NAMALWA (cell line): Measurements from ENCODE around the gene PAQR7.
A peak's percentile ranks its signal among the peaks of the same experiment; 100 is the strongest.

Source experiments
- DNase-seq: peaks from one replicate; pipeline ENCODE4 v3.0.0-alpha.2; 2015; ENCODE audit warnings: low spot score

The PAQR7 gene, protein sequence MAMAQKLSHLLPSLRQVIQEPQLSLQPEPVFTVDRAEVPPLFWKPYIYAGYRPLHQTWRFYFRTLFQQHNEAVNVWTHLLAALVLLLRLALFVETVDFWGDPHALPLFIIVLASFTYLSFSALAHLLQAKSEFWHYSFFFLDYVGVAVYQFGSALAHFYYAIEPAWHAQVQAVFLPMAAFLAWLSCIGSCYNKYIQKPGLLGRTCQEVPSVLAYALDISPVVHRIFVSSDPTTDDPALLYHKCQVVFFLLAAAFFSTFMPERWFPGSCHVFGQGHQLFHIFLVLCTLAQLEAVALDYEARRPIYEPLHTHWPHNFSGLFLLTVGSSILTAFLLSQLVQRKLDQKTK

DNA sequence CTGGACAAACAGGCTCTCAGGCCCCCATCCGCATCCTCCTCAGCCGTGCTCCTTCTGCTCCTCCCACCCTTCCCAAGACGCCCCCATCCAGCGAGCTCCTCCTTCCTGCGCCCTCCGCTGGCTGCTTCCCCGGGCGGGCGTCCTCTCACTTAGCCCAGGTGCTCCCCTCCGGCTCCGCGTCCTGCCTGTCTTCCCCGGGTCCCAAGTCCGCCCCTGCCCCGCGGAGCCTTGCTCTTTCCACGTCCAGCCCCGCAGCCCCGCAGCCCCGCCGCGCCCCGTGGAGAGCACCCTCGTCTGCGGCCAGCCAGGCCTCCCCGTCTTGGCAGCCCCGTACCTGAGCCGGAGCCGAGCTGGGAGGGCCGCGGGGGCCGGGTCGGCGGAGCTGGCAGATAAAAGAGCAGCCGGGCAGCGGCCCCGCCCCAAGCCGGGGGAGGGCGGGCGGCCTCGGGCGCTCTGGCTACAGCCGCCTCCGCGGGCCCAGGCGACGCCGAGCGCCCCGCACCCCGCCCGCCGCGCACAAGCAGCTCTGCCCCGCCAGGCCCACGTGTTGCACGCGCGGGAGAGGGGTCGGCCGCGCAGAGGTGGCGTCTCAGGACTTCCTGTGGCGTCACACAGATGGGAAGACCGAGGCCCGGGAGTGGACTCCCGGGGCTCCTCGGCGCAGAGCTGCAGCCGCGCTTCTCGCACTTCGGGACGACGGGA is at the start of gene PAQR7:
Gene PAQR7, minus strand, starts transcription at position 555 of the 702 bp plus-strand sequence. CDS start 11,869 bp downstream, outside the sequence.
- DNase-seq = no peak

DNA sequence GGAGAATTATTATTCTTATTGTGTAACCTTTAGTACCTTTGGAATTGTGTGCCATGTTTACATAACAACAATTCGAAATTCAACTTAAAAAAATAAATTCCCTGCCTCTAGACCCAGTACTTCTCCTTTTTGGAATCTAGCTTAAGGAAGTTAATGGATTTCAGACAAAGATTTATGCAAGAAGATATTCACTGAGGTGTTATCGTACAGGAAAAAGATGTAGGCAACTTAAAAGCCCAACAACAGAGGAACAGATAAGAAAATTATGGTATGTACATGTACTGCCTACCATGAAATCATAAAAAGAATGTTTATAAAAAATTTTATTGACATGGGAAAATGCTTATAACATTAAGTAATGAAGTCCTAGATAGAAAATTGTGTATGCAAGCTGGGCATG is 48.9 kb upstream of the PAQR7 start:
- DNase-seq = no peak

DNA sequence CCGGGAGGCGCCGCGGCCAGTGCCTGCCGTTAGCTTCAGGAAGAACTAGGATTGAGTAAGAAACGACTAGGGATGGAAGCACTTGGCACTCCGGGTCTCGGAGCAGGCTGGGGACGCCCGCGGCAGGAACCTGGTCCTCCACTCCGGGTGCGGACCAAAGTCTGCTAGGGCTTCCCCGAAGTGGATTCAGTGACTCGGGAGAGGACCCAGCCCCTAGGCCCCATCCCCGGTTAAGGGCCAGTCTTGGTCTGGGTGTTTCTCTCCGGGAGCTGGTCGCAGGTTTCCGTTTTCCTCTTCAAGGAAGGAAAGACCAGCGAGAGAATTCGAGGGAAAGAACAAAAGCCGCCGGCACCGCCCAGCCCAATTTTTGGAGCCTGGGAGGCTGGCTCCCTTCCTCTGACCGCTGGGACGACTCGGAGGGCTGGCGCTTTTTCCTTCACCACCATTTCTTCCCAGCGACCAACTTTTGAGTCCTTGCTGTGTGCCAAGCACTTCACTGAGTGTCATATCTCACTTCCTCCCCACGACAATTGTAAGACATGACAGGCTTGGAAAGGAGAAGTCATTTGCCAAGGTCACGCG is 47.6 kb upstream of the PAQR7 start:
- DNase-seq = no peak

DNA sequence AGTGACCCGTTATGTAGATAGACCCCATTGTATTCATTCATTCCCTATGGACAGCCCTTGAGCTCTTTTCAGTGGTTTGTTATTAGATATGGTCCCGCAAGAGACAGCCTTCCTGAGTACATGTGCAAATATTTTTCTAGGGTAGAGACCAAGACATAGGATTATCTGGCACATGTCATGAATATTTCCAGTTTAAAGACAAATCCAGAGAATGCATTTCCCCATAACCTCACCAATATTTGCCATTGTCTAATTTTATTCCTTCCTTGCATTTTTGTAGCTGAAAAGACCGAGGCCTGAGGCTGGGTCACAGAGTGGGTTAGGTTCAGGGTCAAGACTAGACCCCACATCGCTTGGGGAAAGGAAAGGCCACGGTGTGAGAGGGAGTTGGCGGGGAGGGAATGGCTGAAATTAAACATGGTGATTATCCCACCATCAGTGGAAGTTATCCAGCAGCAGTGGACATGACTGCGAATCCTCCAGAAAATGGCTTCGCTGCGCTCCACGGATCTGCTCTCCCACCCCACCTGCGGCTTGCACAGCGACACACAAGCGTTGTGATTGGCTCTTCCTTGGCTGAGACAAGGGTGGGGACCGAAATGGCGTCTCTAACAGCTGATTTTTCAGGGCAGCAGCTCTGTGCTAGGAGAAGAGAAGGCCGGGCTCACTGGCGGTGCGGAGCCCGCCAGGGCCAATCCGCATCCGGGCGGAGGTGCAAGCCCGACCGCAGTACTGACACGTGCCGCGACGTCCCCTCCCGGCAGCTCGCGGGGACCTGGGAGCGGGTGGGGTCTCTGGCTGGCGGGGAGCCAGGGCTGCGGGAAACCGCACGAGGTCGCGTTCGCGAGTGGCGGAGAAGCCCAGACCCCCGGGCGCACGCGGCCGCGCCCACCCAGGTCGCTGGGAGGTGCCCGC is 46.8 kb upstream of the PAQR7 start:
- no peak for DNase-seq

DNA sequence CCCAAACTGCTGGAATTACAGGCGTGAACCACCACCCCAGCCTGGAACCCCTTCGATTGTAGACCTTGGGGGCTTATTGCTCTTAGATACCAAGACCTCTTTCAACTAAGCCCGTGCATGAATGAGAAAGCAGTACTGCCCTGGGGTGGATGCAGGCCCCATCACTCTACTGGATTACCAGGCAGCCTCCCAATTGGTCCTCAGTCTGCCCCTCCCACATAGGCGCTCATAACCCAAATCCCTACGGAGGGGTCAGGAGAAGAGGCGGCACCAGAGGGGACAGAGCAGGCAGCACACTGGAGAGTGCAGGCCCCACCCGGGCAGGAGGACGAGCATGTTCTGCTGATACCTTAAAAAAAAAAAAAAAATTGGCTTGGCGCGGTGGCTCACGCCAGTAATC is 43.1 kb upstream of the PAQR7 start:
- DNase-seq = no peak

DNA sequence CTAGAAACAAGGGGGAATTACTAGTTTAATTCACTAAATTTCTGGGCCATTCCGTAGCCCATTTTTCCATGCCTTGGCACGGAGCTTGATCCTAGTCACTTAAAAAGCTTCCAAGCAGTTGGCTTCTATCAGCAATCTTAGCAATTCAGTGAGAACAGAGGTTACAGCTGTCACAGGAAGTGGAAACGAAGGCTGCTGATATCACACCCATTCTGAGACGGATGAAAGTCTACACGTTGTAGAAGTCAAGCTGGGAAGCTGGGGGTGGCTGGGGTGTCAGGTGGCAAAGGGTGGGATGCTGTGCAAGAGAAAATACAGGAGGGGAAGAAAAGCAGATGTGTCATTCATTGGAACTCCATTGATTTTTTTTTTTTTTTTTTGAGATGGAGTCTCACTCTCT is 42.5 kb upstream of the PAQR7 start:
- DNase-seq = no peak

DNA sequence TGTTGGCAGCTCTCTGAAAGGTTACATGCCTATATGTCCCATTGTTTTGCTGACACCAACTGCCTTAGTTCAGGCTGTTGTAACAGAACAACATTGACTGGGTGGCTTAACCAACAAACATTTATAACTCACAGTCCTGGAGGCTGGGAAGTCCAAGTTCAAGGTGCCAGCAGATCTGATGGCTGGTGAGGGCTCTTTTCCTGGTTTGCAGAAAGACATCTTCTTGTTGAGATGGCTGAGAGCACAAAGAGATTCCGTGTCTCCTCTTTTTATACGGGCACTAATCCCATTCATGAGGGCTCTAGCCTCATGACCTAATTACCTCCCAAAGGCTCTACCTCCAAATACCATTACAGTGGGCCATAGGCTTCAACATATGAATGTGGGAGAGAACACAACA is 41.0 kb upstream of the PAQR7 start:
- DNase-seq = no peak

DNA sequence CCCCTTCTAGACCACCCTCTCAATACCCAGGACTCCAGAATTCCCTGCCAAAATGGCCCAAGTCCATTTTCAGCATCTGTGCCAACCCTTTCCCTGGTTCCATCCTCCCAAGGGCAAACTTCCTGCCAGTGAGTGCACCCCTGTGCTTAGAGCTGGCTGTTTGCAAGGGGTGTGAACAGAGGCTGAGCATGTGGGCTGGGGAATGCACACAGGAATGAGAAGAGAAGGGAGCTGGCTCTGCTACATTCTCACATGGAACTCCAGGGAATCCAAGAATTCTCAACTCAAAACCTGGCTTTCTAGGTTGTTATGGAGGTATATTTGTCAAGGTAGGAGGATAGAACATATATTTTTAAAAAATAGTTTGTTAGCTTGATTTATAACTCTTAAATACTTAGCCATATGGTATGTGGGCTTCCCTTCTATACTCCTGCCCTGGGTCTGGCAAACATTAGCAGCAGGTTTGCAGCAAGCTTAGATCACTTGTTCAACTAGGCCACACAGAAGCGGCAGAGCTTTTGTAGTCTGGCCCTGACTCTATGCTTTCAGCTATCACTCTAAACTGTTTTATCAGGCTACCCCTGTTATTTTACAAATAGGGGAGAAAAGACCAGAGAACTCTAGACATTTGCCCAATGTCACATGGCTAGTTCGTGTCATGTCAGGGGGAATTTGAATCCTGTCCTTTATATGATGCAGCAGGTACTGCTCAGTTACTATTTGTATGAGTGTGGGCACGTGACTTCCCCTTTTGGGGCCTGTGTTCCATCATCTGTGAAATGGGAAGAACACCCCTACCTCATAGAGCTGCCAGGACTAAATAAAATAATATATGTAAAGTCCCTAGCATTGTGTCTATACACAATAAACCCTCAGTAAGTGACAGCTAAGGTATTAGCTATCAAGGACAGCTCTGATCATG is 38.8 kb upstream of the PAQR7 start:
- DNase-seq = peak; percentile 31

DNA sequence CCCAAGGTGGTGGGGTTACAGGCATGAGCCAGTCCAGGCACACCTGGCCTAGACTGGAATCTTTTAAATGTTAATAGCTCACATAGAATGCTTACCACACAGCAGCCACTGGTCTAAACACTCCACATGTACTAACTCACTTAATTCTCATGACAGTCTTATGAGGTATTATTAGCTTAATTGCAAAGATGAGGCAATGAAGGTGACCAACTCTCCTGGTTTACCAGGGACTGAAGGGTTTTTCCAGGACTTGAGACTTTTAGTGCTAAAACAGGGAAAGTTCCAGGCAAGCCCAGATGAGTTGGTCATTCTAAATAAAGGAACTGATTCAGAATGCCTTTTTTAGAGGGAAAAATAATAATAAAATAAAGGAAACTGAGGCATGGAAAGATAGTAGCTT is 37.7 kb upstream of the PAQR7 start:
- DNase-seq = no peak

DNA sequence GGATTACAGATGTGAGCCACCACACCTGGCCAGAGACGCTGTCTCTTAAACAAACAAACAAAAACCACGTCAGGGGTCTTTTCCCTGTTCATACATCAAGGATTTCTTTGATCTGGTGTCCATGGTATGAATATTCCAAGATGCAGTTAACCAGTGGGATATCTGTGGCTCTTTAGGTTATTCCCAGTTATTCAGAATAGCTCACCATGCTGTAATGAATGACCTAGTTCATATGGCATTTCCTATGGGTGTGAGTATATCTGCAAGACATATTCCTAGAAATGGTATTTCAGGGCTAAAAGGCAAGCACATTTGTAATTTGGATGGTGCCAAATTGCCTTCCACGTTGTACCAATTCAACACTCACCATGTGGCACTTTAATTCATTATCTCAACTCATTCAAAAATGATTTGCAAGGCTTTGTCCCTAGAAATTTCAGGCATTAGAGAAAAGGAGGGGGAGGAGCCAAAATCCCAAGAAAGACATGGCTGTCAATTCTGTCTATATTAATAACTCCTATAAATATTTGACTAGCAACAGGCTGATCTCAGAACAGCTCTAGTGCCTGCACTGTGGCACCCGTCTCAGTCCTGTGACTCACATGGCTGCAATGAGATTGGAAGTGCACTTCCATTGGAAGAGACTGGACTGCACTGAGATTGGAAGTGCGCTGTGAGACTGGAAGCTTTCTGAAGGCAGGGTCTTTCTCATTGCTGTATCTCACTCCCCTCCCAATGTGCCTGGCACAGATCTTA is 36.7 kb upstream of the PAQR7 start:
- DNase-seq = no peak

DNA sequence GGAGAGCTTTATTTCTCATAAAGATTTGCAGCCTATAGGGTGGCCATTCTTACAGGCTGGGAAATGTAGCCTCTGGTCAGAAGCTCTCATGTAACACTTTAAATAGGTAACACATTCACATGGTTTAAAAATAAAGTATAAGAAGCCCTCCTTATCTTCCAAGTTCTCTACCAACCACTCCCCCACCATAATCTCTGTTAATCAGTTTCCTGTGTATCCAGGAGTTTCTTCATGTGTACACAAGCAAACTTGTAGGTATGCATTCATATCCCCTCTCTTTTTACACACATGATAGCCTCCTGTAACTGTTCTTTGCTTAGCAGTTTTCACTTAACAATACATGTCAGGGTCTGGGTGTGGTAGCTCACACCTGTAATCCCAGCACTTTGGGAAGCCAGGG is 35.7 kb upstream of the PAQR7 start:
- DNase-seq = no peak

DNA sequence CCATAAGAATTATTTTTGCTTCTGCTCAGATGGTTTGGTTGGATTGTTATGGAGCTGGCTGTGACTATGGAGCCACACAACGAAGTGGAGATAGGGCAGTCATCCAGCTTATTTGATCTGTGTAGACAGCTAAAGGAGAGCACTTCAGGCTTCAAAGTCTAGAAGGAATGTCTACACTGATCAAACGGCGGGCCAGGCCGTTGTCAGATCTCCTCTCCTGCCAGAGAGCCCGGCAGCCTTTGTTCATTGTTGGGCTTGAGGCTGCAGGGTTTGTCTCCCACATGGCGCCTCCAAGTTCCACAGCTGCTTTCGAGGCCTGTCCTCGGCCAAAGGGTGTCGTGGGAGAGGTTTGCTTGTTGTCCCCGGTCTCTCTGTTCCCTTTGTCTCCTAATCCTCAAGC is 33.5 kb upstream of the PAQR7 start:
- DNase-seq = no peak

DNA sequence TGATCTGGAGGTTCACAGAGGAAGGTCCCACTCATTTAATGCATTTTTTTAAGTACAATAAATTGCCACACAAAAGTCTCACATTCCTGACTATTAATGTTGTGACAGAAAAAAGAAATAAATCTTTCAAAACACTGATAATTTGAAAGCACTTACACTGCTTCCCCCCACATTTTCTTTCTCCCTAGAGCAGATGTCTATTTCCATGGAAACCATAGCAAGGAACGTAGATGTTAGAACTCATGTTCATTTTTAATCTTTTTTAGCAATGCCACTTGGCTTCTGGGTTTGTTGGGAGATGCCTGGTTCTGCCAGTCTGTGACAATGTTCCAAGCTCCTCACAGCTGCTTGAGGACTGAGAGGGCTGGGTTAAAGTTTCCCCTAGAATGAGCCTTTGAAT is 32.7 kb upstream of the PAQR7 start:
- DNase-seq = no peak

DNA sequence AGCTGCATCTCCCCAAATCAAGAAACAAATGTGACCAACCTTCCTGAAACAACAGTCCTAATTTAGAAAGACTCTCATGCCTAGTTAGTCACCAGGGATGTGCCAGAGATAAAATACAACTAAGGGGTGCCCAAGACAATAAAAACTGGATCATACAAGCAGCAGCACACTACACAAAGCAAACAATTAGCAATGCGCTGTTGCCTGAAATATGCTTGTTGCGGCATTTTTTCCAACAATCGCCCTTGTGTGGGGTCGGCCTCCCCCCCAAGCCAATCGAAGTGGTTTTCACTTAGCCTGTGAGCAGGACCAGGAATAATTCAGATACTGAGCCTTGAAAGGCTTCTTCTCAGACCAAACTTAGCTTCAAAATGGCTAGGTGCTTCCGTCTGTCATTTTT is 32.1 kb upstream of the PAQR7 start:
- DNase-seq = no peak

DNA sequence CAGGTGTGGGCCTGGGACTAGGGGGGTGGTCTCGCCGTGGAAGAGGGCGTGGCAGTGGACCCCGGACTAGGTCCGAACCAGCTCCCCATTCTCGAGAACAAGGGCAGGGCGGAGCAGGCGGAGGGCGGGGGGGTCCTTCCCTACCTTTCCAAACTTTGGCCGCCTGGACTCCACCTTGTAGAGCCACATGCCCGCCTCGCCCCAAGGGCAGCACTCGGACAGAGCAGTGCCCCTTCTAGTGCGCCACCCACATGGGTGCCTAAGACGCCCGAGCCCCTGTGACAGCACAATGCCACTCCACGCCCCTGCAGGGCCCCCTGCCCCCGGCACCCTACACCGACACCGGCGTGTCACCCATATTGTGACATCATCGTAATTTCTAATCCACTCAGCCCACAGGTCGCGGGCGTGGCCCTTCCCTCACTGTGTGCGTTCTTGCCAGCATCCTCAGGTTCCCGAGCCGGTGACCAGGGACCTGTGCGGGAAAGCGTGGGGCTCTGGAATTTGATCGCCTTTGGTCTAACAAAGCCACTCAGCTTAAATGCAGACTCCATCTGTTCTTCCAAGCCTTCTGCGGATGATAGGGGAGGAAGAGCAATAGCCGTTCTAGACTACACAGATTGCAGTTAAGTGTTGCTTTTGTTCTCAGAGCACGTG is 31.3 kb upstream of the PAQR7 start:
- peak; percentile 34 for DNase-seq

DNA sequence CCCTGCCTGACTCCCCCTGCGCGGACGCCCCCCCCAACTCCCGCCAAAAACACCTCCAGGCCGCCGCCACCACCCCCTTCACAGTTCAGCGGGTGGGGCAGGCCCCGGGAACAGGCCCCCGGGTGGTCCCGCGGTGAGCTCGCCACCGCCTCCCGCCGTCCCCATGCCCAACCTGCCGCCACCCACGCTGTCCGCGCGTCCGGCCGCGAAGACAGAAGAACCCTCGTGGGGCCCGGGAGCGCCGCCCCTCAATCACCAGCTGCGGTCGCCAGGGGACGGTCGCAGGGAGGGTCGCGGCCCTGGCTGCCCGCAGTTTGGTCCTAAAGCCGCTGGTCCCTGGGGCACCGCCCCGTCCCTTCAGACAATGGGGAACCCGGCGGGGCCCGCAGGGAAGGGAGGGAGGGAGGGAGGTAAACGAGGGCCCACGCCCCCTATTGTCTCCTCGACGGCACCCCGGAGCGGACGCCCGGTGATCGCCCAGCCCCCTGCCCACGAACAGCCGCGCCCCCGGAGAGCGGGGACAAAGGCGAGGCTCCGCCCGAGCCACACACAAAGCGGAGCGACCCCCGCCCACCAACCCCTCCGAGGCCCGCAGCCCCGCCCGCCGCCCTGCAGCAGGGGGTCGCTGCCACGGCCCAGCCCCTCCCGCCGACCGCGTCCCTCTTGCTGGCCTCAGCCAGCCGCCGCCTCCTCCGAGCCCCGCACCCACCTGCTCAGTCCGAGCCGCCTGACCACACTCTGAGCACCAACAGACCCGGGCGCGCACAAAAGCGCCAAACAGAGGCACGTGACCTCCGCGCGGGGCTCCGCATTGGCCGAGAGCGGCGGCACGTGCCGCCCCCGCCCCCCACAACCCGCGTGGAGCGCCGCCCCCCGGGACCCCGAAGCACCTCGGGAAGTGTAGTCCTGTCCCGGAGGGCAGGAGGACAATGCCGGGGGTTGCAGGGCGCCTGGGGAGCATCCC is 30.5 kb upstream of the PAQR7 start, which contains the start of gene STMN1:
Gene STMN1, minus strand, starts transcription at position 740 of the 964 bp plus-strand sequence. CDS start 1,743 bp downstream, outside the sequence.
- DNase-seq = peak; percentile 95

DNA sequence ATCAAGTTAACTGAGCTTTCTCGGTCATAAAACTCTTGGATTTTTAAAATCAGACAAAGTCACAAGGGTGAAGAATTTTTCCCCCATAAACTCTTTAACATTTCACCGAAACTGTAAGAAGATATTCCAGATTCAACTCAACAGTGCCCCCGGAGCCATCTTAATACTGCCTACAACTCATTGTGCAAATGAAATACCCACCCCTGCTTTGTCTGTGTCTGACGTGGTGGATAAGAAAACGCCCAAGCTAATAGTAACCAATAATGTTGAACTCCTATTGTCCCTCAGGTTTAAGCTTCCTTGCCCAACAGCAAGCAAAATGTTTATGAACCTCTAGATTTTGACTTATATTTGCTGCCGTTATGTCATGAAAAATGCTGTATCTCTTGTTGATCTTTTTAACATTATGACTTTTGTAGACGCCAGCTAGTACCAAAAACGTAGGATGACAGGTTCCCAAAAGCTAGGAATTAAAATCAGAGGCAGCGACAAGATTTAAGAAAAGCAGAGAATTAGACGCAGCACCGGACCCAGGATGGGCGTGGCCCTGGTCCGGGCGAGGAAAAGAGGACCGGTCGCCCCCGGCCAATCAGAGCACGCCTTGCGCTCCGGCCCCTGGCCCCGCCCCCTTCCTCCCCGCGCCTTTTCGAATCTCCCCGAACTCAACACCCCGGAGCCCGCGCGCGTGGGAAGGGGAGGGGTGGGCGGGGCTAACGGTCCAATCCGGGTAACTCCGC is 29.6 kb upstream of the PAQR7 start:
- peak; percentile 95 for DNase-seq

DNA sequence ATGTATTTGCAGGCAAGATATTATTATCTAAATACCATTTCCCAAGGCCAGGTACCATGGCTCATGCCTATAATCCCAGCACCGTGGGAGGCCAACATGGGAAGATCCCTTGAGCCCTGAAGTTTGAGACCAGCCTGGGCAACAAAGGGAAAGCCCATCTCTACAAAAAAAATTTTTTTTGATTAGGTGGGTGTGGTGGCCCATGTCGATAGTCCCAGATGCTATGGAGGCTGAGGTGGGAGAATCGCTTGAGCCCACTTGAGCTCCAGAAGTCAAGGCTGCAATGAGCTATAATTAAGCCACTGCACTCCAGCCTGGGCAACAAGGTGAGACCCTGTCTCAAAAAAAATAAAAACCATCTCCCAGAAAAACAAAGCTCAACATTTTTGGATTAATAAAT is 28.5 kb upstream of the PAQR7 start:
- DNase-seq = no peak
